ENCODE results near the gene RIPOR2. TPM values are rescaled to one million over a fixed set of nuclear protein-coding genes. Genes with fewer than 3 reads are reported as not detected.

The RIPOR2 gene
- total and polyA plus RNA-seq, 10 of the 15 experiments (the other 5 are each of a cell fraction or from before 2014, with no cell fraction given): 22.2 to 48.2 (median 34.7) TPM

- TF ChIP-seq, protein P1, sequence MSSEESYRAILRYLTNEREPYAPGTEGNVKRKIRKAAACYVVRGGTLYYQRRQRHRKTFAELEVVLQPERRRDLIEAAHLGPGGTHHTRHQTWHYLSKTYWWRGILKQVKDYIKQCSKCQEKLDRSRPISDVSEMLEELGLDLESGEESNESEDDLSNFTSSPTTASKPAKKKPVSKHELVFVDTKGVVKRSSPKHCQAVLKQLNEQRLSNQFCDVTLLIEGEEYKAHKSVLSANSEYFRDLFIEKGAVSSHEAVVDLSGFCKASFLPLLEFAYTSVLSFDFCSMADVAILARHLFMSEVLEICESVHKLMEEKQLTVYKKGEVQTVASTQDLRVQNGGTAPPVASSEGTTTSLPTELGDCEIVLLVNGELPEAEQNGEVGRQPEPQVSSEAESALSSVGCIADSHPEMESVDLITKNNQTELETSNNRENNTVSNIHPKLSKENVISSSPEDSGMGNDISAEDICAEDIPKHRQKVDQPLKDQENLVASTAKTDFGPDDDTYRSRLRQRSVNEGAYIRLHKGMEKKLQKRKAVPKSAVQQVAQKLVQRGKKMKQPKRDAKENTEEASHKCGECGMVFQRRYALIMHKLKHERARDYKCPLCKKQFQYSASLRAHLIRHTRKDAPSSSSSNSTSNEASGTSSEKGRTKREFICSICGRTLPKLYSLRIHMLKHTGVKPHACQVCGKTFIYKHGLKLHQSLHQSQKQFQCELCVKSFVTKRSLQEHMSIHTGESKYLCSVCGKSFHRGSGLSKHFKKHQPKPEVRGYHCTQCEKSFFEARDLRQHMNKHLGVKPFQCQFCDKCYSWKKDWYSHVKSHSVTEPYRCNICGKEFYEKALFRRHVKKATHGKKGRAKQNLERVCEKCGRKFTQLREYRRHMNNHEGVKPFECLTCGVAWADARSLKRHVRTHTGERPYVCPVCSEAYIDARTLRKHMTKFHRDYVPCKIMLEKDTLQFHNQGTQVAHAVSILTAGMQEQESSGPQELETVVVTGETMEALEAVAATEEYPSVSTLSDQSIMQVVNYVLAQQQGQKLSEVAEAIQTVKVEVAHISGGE (CRISPR knock-in tag; IDR thresholded peaks at IDR 0.05): no peak
- TF ChIP-seq RAD21 (IDR thresholded peaks at IDR 0.05; ENCODE audit: insufficient read depth, low read depth, low read length) (no peak), PAX5 (IDR thresholded peaks at IDR 0.05; ENCODE audit: borderline replicate concordance, low read depth, low read length) (no peak), MEF2B (IDR thresholded peaks at IDR 0.05; ENCODE audit: partially characterized antibody, poor library complexity, severe bottlenecking) (no peak), GATAD2B (conservative IDR thresholded peaks at IDR 0.05; ENCODE audit: low read depth) (no peak), TCF3 (IDR thresholded peaks at IDR 0.05; ENCODE audit: borderline replicate concordance, insufficient read depth, low read depth, low read length) (no peak), CUX1 (IDR thresholded peaks at IDR 0.05; ENCODE audit: insufficient replicate concordance, low read depth, low read length) (no peak), MEF2A (IDR thresholded peaks at IDR 0.05; ENCODE audit: insufficient read depth, low read depth, low read length) (no peak)
These were observed 103.7 kb downstream of the RIPOR2 start (continued) for GRCh38 chr6:24831771-24832716.
